Activated CD4-positive, CD25-positive, alpha-beta regulatory T cell treated with anti-CD3 and anti-CD28 coated beads, Interleukin-2, amount 50 U/mL, for 24 hours (primary cell): ENCODE data around the gene JAKMIP1.

Source experiments
- ATAC-seq, 2 donors: fragments of 150-1000 bp; cut with Tn5 transposase; one replicate each; pipeline ENCODE4 v1.10.0; 2021; ENCODE audit warnings: mild to moderate bottlenecking in 1 of 2, moderate library complexity in 1 of 2

Gene JAKMIP1

DNA sequence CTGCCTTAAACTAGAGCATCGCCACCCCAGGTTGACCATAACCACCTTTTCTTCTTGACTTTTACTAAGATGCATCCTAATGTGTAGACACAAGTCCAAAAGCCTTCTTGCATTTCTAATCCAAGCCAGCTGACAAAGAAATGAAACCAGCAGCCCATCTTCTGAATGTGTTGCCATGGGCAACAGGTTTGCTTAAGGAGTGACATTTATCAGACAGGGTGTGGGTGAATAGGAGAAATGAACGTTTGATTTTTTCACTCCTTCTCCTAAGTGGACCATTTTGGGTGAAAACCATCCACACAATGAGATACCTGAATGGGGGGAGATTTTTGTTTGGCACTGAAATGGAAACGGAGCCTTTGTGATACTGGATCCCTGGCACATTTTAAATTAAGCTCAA, 109.4 kb downstream of the JAKMIP1 start:
- ATAC-seq = no peak

DNA sequence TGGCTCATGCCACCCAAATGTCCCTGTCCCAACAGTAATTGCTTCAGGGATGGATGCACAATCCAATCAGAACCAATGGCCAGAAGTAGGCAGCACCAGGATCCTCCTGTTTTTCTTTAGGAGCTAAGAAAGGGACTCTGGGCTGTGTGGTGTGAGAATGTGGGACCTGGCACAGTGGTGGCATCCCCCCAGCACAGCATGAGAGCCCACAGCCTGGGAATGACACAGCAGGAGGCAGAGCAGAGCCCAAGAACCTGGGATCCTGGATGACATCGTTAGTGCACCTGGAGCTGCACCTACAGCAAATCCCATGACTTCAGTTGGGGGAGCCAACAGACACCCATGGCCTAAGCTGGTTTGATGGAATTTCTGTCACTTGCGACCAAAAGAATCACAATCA, 111.4 kb downstream of the JAKMIP1 start:
- ATAC-seq = no peak

DNA sequence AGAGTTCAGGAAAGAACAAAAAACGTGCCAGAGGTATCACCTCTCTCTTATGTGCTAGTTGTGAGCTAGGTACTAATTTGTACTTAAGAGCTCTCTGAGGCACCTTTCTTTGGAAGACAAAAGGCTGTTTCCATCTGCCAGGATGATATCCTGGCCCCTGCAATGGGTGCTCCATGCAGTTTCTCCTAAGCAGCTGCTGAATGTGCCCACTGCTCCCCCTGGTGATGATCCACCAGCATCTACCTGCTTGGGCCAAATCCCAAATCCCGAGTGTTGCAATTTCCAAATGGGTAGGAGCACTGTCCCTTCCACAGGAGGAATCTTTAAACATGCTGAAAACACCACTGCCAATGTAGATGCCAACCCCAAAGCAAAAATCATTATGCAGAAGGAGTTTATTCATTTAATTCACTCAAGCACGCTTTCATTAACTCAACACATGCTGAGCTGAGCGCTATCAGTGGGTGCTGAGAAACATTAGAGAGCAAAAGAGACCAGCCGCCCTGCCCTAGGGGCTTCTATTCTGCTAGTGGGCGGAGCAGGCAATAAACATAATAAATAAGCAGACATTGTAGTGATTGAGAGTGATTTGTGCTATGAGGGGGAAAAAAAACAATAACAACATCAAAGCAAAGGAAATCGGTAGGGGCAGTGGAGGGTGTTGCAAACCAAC, 112.5 kb downstream of the JAKMIP1 start:
- no peak for ATAC-seq

DNA sequence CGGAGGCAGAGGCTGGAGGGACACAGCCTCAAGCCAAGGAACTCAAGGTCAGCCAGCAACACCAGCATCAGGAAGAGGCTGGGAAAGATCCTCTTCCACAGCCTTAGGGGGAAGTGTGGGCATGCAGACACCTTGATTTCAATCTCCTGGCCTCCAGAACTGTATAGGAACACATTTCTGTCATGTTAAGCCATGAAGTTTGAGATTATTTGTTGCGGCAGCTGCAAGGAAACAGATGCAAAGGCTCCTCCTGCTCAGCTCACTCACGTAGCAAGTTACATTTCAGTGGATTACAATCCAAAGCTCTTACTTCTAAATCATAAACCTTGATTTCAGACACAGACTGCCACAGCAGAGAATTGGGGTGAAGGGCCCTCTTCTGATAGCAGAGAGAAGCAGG, 113.5 kb downstream of the JAKMIP1 start:
- no peak for ATAC-seq

DNA sequence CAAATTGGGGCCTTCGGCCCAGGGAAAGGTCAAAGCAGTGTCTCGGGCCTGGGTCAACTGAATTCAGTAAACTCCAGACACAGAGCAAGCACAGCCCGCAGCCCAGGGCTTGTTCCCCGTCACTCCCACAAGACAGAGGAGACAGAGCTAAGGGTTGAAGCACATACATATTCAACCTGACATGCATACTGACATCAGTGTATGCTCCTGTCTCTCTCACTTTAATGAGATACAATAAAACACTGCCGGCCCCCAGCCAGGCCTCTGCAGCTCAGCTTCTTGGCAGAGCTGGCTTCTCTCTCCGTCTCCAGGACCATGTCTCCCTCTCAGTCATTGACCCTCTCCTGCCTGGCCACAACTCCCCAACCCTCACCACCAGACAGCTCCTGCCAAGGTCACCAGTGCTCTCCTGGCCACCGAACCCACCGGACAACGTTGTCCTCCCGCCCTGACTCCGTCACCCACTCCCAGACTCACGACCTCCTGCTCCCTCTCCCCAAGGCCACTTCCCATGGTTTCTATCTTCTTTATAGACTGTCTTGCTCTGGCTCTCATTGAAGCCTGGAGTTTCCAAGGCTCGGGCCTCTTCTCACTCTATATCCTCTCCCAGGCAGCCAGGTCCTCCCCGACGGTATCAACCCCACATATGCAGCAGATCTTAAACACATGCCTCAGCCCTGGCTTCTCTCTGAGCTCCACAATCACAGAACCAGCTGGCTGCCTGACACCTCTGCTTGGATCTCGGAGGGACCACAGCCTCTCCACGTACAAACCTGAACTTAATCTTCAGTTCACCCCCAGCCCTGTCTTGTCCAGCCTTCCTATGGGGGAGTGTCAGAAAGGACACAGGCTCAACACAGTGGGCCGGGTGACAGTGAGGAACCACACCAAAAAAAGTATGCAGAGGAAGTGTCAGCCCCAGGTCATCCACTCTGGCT, 114.4 kb downstream of the JAKMIP1 start:
- ATAC-seq = no peak

DNA sequence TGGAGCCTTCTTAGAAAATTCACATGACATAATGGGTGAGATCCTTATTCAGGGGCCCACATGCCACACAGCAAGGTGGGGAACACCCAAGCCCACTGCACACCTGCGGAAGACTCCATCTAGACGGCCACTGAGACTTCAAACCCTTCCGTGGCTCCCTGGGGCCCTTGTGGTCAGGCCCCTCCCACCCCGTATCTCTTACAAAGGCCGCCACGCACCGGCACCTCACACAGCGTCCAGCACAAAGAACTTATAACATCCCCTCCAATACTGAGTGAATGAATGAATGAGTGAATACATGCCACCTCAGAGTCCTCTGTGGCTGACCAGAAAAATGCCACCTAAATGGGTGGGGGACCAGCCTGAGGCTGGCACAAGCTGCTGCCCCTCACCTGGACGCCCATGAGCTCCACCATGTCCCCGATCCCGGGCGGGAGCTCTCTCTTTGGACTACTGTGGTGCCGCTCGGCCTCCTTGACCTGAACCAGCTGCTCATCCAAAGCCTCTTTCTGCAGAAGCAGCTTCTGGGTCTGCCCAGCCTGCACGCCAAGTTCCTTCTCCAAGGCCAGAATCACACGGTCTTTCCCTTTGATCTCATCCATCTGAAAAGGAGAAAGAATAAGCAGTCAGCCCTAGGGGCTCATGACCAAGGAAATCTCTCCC, 115.2 kb downstream of the JAKMIP1 start:
- ATAC-seq = no peak

DNA sequence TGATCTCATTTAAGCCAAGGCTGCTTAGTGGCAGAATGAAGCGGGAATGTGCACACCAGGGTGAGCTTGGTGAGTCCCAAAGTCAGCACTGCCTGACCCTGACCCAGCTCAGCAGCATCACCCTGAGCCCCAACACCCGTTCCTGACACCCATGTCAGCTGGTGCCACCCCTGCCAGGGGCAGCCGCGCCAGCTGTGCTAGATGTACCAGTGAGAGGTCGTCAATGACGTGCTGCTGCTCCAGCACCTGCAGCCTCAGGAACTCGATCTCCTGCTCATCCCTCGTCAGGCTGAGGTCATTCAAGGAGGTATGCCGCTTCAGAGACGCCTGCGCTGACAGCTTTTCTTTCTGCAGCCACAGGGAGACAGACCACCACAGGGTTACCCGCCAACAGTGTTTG, 120.4 kb downstream of the JAKMIP1 start:
- no peak for ATAC-seq

DNA sequence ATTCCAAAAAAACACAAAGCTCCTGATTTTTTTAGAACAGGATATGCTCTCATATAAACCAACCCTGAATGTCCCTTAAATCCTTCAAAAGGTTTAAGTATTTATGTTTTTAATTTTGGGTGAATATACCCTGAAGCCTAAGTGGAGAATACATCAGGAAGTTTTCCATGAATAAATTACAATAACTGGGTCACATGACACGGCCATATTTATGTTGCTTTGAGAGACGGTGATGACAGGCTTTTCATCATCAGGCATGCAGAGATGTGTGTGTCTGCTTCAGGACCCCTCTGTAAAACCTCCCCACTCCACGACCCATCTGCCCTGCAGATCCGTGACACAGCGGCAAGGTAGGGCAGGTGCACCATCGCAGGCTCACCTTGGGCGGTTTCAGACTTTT, 121.8 kb downstream of the JAKMIP1 start:
- no peak for ATAC-seq

DNA sequence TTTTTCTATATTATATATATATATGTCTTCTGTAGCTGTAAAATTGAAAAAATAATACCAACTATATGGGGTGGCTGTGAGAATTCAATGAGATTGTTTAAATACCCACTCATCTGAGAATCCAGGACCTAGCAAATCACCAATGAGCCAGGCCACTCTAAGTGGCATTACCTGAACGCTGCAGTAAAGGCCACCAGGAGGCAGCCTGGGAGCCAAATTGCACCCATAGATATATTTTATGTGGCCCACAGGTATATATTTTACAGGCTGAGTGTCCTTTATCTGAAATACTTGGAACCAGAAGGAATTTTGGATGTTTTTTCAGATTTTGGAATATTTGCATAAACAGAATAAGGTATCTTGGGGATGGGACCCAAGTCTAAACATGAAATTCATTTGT, 124.0 kb downstream of the JAKMIP1 start:
- ATAC-seq = no peak

DNA sequence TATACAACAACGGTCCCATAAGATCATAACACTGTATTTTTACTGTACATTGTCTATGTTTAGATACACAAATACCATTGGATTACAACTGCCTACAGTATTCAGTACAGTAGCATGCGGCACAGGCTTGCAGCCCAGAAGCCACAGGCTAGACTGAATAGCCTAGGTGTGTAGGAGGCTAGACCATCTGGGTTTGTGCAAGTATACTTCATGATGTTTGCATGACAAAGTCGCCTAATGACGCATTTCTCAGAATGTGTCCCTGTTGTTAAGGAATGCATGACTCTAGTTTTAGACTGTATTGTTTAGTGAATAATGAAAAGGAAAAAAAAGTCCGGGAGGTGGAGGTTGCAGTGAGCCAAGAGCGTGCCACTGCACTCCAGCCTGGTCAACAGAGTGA, 125.6 kb downstream of the JAKMIP1 start:
- no peak for ATAC-seq

DNA sequence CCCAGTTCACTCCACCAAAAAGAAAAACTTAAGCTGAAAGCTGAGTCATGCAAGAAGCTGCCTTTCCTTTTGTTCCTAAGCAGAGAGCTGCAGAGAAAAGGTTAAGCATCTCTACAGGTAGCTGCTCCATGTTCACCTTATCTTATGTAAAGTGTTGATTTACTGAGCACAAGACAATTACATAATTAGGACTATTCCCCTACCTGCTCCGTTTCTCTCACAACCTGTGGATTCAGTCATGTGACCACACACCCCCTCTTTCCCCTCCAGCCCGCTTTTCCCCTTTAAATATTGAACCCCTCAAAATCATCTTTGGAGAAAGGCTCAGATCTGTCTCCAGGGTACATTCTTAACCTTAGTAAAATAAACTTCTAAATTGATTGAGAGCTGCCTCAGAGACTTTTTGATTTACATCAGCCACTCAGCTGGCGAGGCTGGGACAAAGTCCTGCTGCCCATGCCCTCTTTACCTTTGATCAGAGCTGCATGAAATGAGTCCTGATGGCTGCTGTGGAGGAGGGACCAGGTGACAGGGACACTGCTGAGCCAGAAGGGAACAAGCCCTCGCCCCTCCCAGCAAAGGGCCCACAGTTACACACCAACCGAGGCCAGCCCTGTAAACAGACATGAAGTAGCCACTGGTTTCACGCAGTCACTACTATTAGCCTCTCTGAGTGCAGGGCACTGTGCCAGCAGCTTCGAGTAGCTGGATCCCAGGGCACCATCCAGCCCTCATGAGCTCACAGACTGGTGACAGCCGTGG, 128.2 kb downstream of the JAKMIP1 start:
- no peak for ATAC-seq

DNA sequence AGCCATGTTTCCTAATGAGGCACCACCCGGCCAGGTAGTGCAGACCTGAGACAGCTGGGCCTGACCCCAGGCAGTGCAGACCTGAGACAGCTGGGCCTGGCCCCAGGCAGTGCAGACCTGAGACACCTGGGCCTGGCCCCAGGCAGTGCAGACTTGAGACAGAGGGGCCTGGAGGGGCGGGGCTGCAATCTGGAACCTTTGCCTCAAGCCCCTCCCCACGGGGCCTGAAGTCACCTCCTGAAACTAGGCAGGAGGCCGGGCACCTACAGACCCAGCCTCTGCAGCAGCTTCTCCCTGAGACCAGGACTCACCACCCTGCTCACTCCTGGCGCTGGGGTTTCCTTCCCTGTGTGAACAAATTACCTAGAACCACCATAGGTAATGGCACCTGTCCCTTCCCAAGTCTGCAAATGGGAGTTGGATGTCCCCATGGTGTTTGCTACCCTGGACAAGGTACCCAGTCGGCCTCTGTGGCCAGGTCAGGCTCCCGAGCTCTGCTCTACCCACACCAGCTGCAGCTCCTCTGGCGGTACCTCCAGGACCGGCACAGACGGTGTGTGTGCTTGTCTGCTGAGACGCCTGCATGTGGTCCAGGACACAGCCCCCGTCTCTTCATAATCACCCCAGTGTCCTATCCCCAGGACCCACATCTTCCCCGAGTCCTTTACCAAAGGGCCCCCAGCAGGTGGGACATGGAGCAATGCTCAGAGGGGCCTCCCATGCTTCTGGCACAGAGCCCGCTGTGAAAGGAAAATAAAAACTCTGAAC, 129.0 kb downstream of the JAKMIP1 start:
- no peak for ATAC-seq

DNA sequence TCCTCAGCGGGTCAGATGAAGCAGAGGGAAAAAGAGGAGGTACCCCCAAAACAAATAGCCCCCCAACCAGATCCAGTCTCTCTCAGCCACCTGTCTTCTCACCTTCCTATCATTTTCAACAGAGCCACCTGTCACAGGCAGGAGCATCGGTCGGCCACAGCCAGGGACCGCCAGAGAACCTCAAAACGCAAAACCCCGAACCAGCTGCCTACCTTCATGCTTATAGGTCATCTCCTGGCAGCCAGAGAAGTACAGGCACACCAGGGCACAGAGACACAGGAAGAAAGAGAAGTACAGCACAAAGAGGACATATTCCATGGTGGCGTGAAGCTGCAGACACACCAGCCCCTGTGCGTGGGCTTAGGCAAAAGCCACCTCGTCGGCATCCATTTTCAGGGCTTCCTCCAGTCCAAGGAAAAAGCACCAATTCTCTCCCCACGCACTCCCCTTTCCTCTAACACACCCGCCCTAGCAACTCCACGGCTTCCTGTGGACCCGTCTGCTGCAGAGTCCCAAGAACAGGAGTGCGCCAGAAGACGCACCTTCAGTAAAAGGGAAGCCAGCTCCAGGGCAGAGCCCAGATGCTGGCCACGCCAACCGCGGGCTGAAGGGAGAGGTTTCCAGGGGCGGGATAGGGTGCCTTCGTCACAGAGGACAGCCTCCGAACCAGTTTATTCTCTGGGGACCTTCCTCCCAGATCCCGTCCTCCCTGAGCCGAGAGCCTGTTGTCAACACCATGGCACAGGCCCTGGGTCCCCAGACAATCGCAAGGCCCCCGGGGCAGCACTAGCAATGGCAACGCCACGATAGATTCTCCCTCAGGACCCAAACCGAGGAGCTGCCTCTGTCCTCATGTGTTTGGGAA, 130.3 kb downstream of the JAKMIP1 start:
- no peak for ATAC-seq

DNA sequence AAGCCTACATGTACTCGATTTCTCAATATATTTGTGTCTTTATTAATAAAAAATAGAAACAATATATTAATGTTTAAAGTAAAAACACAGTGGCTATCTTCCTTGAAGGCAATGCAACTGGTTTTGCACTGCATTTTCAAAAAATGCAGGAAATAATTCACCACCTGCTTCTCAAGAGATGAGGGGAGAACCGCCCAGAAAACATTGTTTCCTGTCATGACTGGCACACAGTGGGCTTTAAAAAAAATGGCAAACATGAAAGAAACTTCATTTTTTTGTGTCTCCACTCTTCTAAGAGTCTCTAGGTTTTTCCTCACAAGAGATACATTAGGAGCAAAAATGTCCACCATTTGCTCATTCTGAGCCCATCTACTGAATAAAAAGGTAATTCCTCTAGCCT, 131.4 kb downstream of the JAKMIP1 start:
- ATAC-seq = no peak

DNA sequence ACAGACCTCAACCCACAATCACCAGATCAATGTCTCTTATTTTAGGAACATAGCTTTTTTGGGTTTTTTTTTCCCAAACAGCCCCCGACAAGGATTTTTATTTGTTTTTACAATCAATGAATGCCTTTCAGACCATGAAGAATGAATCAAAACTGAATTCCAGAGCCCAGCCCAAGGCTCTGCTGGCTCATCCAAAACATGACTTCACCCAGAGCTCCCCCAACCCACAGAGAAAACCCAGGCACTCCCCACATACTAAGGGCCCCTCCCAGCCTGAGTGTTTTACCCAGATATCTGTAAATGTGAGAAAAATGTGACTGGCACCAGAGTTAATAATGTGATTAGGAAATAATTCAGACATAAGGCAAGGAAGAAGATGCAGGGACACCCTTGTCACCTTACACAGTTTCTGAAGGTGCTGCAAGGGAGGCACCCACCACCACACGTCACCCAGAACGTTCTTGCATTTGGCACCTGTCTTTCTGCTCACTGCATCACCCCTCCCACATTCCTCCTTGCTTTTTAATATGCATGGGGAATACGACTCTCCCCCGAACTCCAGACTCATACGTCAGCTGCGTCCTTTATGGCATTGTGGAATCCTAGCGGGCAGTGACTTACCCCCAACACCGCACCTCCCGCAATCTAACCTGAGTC, 134.3 kb downstream of the JAKMIP1 start:
- ATAC-seq = no peak

DNA sequence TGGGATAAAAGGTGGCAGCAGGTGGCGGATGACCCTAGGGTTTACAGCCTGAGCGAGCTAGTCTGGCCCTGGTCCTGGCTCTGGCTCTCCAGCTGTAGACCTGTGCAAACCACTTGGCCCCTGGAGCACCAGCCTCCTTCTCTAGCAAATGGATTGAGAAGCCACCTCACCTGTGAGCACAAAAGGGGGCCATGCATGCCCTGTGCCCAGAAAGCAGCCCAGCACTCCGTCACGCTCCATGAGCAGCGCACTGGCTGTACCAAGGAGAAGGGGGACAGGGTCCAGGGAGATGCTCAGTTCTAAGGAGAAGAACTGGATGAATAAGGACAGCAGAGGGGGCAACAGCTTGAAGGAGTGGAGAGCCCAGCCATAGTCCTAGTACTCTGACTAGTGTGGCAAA, 135.2 kb downstream of the JAKMIP1 start:
- no peak for ATAC-seq

DNA sequence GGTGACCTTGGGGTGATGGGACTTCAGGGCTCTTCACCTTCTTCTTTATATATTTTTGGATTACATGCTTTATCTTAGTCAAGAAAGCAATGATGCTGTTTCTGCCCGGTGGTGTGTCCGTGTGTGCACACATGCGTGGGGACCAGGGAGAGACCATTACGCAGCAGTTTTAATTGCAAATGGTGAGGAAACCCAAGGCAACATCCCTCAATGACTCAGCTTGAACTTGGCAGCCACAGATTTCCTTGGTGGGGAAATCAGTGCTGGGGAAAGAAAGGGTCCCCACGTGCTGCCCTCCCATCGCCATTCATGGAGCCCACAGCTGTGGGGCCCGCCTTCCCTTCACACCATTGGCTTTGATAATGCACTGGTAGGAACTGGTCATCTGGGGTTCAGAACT, 136.0 kb downstream of the JAKMIP1 start:
- ATAC-seq = no peak

DNA sequence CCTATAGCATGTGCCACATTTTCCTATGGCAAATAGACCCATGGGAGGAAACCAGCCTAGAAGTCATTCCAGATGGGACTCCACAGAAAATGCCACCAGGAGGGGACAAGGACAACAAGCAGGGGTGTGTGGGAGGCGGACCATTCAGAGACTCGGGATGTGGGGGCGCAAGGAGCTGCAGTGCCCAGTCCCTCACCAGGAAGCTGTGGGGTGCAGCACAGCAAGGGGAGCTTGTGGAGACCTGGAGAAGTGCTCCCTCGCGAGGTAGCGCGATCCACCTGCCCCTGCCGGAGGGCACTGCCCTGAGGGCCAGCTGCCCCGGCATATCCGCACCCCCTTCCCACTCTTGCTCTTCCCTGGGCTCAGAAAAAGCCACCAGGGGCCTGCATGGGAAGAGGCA, 136.7 kb downstream of the JAKMIP1 start:
- no peak for ATAC-seq

DNA sequence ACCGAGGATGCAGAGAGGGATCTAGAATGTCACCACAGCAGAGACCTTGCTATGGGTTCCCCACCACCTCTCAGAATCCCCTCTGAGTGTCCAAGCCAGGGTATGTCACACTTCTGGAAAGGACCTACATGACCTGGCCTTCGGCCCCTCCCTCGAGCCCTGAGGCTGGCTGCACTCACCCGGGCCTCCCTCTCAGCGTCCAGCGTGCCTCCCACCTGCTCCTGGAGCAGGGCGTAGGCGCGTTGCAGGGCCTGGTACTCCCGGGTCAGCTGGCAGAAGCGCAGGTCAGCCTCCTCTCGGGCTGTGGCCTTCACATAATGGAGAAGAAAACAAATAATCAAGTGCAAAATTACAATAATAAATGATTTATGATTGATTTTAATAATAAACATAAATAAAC, 138.2 kb downstream of the JAKMIP1 start:
- no peak for ATAC-seq

DNA sequence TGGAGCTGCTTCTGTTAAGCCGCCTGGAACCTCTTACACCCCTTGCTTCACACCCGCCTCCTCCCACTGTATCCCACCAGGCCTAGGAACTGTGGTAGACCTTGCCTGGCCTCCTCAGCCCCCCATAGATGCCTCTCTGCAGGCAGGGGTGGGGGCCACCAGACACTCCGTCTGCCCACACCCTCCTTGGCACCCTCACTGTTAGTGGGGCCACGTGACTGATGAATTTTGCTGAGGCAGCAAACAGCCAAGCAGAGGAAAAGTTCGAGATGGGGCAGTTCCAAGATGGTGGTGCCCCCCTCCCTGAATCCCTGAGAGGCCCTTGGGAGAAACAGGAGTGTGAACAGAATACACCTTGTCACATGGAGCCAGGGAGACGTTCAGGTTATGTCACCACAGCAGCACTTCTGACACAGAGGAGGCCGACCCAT, 141.0 kb downstream of the JAKMIP1 start:
- no peak for ATAC-seq
